GM18505 (cell line): ENCODE results near the gene RBMS3.

ENCODE experiments used
- ATAC-seq: cut with Tn5 transposase; IDR thresholded peaks from one replicate; pipeline ENCODE4 v1.9.1; 2021; ENCODE audit not compliant: unreplicated experiment
- POLR2A ChIP-seq: IDR thresholded peaks from 4 replicates; pipeline ENCODE4 v1.6.1; 2011; ENCODE audit warnings: borderline replicate concordance; ENCODE audit not compliant: insufficient read depth, insufficient read length; ENCODE audit errors: extremely low read depth

The RBMS3 gene

GRCh38 chr3:29695643-29696198, 414.9 kb downstream of the RBMS3 start:
- ATAC-seq = no peak
- TF ChIP-seq POLR2A = no peak

GRCh38 chr3:29696311-29696710, 415.4 kb downstream of the RBMS3 start:
- no peak for TF ChIP-seq POLR2A
- ATAC-seq = no peak

GRCh38 chr3:29697989-29698388, 417.1 kb downstream of the RBMS3 start:
- no peak for TF ChIP-seq POLR2A
- ATAC-seq = no peak

- no peak for ATAC-seq
- no peak for TF ChIP-seq POLR2A
These were observed 419.4 kb downstream of the RBMS3 start for GRCh38 chr3:29700256-29700655.

- no peak for ATAC-seq
- no peak for TF ChIP-seq POLR2A
These were observed 420.6 kb downstream of the RBMS3 start for GRCh38 chr3:29701326-29701983.

- ATAC-seq = no peak
- no peak for TF ChIP-seq POLR2A
These were observed 425.3 kb downstream of the RBMS3 start for GRCh38 chr3:29705906-29706844.

- no peak for ATAC-seq
- no peak for TF ChIP-seq POLR2A
These were observed 428.0 kb downstream of the RBMS3 start for GRCh38 chr3:29708884-29709283.

- no peak for ATAC-seq
These were observed 430.4 kb downstream of the RBMS3 start for GRCh38 chr3:29711255-29711771.

GRCh38 chr3:29716213-29716612, 435.3 kb downstream of the RBMS3 start:
- TF ChIP-seq POLR2A = no peak
- no peak for ATAC-seq

More at GRCh38 chr3:29711255-29711771, 430.4 kb downstream of the RBMS3 start:
- TF ChIP-seq POLR2A = no peak

- TF ChIP-seq POLR2A = no peak
- no peak for ATAC-seq
These were observed 437.8 kb downstream of the RBMS3 start for GRCh38 chr3:29718661-29719065.

- no peak for ATAC-seq
- no peak for TF ChIP-seq POLR2A
These were observed 439.8 kb downstream of the RBMS3 start for GRCh38 chr3:29720665-29721064.

GRCh38 chr3:29721789-29722188, 440.9 kb downstream of the RBMS3 start:
- TF ChIP-seq POLR2A = no peak
- no peak for ATAC-seq

- TF ChIP-seq POLR2A = no peak
- ATAC-seq = no peak
These were observed 450.2 kb downstream of the RBMS3 start for GRCh38 chr3:29731050-29731449.
